ENCODE results near the gene GRB10. TPM values are rescaled to one million over a fixed set of nuclear protein-coding genes. Genes with fewer than 3 reads are reported as not detected.
"Not testable (repeated sequence)": the region's sequence is repeated elsewhere in the genome, so short reads cannot be mapped to it uniquely, and the experiment has no call there.

The GRB10 gene
- total RNA-seq, 1 donor from 2014 or later, result 67.7 TPM

- H3K27me3 ChIP-seq (ENCODE audit: control insufficient read depth, insufficient read depth, low read length), result no peaks in the 10 kb centered on the region
- no peak for TF ChIP-seq CTCF (IDR thresholded peaks at IDR 0.05; ENCODE audit: insufficient read depth, low read length, severe bottlenecking)
- FAIRE-seq (no peak), DNase-seq (ENCODE audit: low read depth) (no peak)
- H3K36me3 ChIP-seq (ENCODE audit: control insufficient read depth, insufficient read depth, low read length), result no peaks in the 10 kb centered on the region
- H3K4me3 ChIP-seq (ENCODE audit: low read depth, low read length), result no peak overlapping the region
Measured at GRCh38 chr7:50738932-50739331, 43.8 kb downstream of the GRB10 start.

- DNase-seq (ENCODE audit: low read depth); H3K27me3 ChIP-seq (ENCODE audit: control insufficient read depth, insufficient read depth, low read length); H3K36me3 ChIP-seq (ENCODE audit: control insufficient read depth, insufficient read depth, low read length); FAIRE-seq; H3K4me3 ChIP-seq (ENCODE audit: low read depth, low read length): not testable (repeated sequence)
Measured at GRCh38 chr7:50735836-50736235, 46.9 kb downstream of the GRB10 start.

- FAIRE-seq, result no peak
- H3K36me3 ChIP-seq (ENCODE audit: control insufficient read depth, insufficient read depth, low read length), result peaks cover 5% of the 10 kb centered on the region
- H3K4me3 ChIP-seq (ENCODE audit: low read depth, low read length), result no peak overlapping the region
- no peak for TF ChIP-seq CTCF (IDR thresholded peaks at IDR 0.05; ENCODE audit: insufficient read depth, low read length, severe bottlenecking)
- no peak for DNase-seq (ENCODE audit: low read depth)
- H3K27me3 ChIP-seq (ENCODE audit: control insufficient read depth, insufficient read depth, low read length), result no peaks in the 10 kb centered on the region
Measured at GRCh38 chr7:50735333-50735732, 47.4 kb downstream of the GRB10 start.

- DNase-seq (ENCODE audit: low read depth), result no peak
- no peak for FAIRE-seq
- no peak for TF ChIP-seq CTCF (IDR thresholded peaks at IDR 0.05; ENCODE audit: insufficient read depth, low read length, severe bottlenecking)
- no peaks in the 10 kb centered on the region for H3K27me3 ChIP-seq (ENCODE audit: control insufficient read depth, insufficient read depth, low read length)
- H3K4me3 ChIP-seq (ENCODE audit: low read depth, low read length), result no peak overlapping the region
- H3K36me3 ChIP-seq (ENCODE audit: control insufficient read depth, insufficient read depth, low read length), result peaks cover 5% of the 10 kb centered on the region
Measured at GRCh38 chr7:50734246-50734645, 48.5 kb downstream of the GRB10 start.

GRCh38 chr7:50733552-50733951, 49.1 kb downstream of the GRB10 start:
- DNase-seq (ENCODE audit: low read depth), result peak; percentile 98
- FAIRE-seq, result no peak

More at GRCh38 chr7:50733552-50733951, 49.1 kb downstream of the GRB10 start:
- no peak for TF ChIP-seq CTCF (IDR thresholded peaks at IDR 0.05; ENCODE audit: insufficient read depth, low read length, severe bottlenecking)
- Histone ChIP-seq H3K36me3 (ENCODE audit: control insufficient read depth, insufficient read depth, low read length) (peaks cover 5% of the 10 kb centered on the region), H3K4me3 (ENCODE audit: low read depth, low read length) (no peak overlapping the region), H3K27me3 (ENCODE audit: control insufficient read depth, insufficient read depth, low read length) (no peaks in the 10 kb centered on the region)

Measured in bronchial epithelial cell (primary cell).